Measurements from ENCODE around the gene GNAZ. TPM values are rescaled to one million over a fixed set of nuclear protein-coding genes. Genes with fewer than 3 reads are reported as not detected.

The GNAZ gene
- total RNA-seq, 1 donor from 2014 or later, result 1.1 TPM

DNA sequence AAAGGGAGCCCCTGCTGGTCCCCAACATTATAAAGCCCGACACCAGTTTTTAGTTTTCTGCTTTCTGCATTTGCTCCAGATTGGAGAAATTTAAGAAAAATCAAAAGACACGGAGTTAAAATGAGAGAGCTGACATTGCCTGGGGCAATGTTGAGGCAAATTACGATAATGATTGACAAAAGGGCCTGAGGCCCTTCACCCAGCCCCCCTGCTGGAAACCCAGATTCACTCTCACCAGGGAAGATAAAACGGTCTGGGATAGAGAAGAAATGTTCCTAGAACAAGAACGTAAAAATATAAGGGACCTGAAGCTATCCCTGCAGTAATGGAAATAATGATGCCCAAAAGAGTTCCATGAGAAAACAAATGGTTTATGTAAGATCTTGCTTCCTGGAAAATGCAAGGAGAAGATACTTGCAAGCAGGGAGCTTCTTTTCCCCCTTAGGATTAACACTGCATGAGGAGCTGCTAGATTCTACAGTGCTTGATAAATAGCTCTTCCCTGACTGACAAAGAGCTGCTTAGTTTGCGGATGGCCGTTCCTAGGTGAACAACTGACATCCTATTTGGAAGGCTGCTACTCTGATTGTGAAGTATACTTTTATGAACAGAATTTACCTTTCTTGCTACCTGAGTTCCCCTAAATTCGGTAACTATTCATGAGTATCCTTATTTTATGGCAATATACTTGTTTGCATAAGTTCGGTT is 40.6 kb upstream of the GNAZ start:
- Histone ChIP-seq H3K36me3 (ENCODE audit: insufficient read depth, low read length) (no peaks in the 10 kb centered on the region), H3K4me3 (ENCODE audit: insufficient read depth, low read depth, low read length) (no peak overlapping the region), H3K4me2 (ENCODE audit: low read length) (no peak overlapping the region), H3K27me3 (ENCODE audit: insufficient read depth, low read length) (peaks cover 5% of the 10 kb centered on the region), H3K9me3 (ENCODE audit: insufficient read depth, low read depth, low read length) (no peaks in the 10 kb centered on the region), H2AFZ (ENCODE audit: low read depth, low read length) (no peak overlapping the region), H3K4me1 (ENCODE audit: insufficient read depth, low read length) (no peaks in the 10 kb centered on the region), H4K20me1 (ENCODE audit: insufficient read depth, low read length) (no peaks in the 10 kb centered on the region), H3K9ac (ENCODE audit: low read length) (no peak overlapping the region), H3K79me2 (ENCODE audit: insufficient read depth, low read length) (no peaks in the 10 kb centered on the region), H3K27ac (ENCODE audit: low read depth, low read length) (no peak overlapping the region)
- no peaks in the 10 kb centered on the region for H3K36me3 Mint-ChIP-seq (ENCODE audit: low read depth, unreplicated experiment)
- H3K27me3 Mint-ChIP-seq (ENCODE audit: low read depth, unreplicated experiment), result peaks cover 30% of the 10 kb centered on the region
- DNase-seq (ENCODE audit: low read depth) (no peak), FAIRE-seq (no peak)
- no peak overlapping the region for H3K4me3 Mint-ChIP-seq (ENCODE audit: unreplicated experiment)
- TF ChIP-seq CTCF (IDR thresholded peaks at IDR 0.05; ENCODE audit: insufficient read depth, low read depth, low read length) (no peak), EZH2 (IDR thresholded peaks at IDR 0.05; ENCODE audit: insufficient read depth, low read length) (no peak)
- H3K9me3 Mint-ChIP-seq (ENCODE audit: unreplicated experiment), result no peaks in the 10 kb centered on the region
- no peak overlapping the region for H3K27ac Mint-ChIP-seq (ENCODE audit: unreplicated experiment)
- H3K4me1 Mint-ChIP-seq (ENCODE audit: low read depth, unreplicated experiment), result no peaks in the 10 kb centered on the region

DNA sequence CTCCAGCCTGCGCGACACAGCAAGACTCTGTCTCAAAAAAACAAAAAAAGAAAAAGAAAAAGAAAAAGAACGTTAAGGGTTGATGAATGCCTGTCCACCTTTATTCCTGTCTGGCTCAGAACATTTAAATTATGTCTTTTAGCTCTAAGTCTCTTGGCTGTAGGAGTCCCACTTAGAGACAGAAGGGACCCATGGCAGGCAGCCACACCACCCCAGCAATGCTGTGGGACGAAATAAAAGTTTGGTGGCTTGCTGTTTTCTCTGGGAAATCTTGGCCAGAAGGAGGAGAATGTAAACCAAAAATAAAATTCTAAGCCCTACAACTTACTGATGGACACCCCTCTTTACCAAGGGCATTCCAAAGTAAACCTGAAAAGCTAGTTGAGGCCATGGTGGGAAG is 38.9 kb upstream of the GNAZ start:
- Histone ChIP-seq H3K9me3 (ENCODE audit: insufficient read depth, low read depth, low read length) (no peaks in the 10 kb centered on the region), H3K4me1 (ENCODE audit: insufficient read depth, low read length) (no peaks in the 10 kb centered on the region), H3K36me3 (ENCODE audit: insufficient read depth, low read length) (no peaks in the 10 kb centered on the region), H3K4me2 (ENCODE audit: low read length) (no peak overlapping the region), H2AFZ (ENCODE audit: low read depth, low read length) (no peak overlapping the region), H4K20me1 (ENCODE audit: insufficient read depth, low read length) (no peaks in the 10 kb centered on the region), H3K79me2 (ENCODE audit: insufficient read depth, low read length) (no peaks in the 10 kb centered on the region), H3K27me3 (ENCODE audit: insufficient read depth, low read length) (peaks cover 5% of the 10 kb centered on the region), H3K9ac (ENCODE audit: low read length) (no peak overlapping the region), H3K4me3 (ENCODE audit: insufficient read depth, low read depth, low read length) (no peak overlapping the region), H3K27ac (ENCODE audit: low read depth, low read length) (no peak overlapping the region)
- Mint-ChIP-seq H3K4me3 (ENCODE audit: unreplicated experiment) (no peak overlapping the region), H3K27ac (ENCODE audit: unreplicated experiment) (no peak overlapping the region), H3K9me3 (ENCODE audit: unreplicated experiment) (no peaks in the 10 kb centered on the region), H3K27me3 (ENCODE audit: low read depth, unreplicated experiment) (peaks cover 32% of the 10 kb centered on the region), H3K4me1 (ENCODE audit: low read depth, unreplicated experiment) (no peaks in the 10 kb centered on the region), H3K36me3 (ENCODE audit: low read depth, unreplicated experiment) (no peaks in the 10 kb centered on the region)
- no peak for TF ChIP-seq CTCF (IDR thresholded peaks at IDR 0.05; ENCODE audit: insufficient read depth, low read depth, low read length)
- no peak for TF ChIP-seq EZH2 (IDR thresholded peaks at IDR 0.05; ENCODE audit: insufficient read depth, low read length)
- FAIRE-seq (no peak), DNase-seq (ENCODE audit: low read depth) (no peak)

DNA sequence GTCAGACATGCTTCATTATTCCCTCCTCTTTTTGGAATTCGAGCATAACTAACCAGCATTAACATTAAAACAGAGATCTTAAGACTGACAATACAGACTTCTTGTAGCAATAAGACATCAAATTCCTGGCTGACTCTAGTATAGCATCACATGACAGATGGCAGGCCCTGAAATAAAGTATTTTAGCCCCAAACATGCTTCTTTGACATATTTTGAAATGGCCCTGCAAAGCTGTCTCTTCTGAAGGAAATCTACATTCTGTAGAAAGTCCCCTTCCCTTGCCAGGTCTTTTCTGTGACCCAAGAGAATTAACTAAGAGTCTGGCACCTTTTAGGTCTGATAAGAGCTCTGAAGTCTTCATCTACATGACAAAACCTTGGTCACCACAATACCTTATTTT is 38.5 kb upstream of the GNAZ start:
- Mint-ChIP-seq H3K4me3 (ENCODE audit: unreplicated experiment) (no peak overlapping the region), H3K9me3 (ENCODE audit: unreplicated experiment) (no peaks in the 10 kb centered on the region), H3K4me1 (ENCODE audit: low read depth, unreplicated experiment) (no peaks in the 10 kb centered on the region), H3K27me3 (ENCODE audit: low read depth, unreplicated experiment) (peaks cover 31% of the 10 kb centered on the region), H3K36me3 (ENCODE audit: low read depth, unreplicated experiment) (no peaks in the 10 kb centered on the region), H3K27ac (ENCODE audit: unreplicated experiment) (no peak overlapping the region)
- no peak for TF ChIP-seq EZH2 (IDR thresholded peaks at IDR 0.05; ENCODE audit: insufficient read depth, low read length)
- TF ChIP-seq CTCF (IDR thresholded peaks at IDR 0.05; ENCODE audit: insufficient read depth, low read depth, low read length), result no peak
- Histone ChIP-seq H3K27me3 (ENCODE audit: insufficient read depth, low read length) (peaks cover 5% of the 10 kb centered on the region), H3K79me2 (ENCODE audit: insufficient read depth, low read length) (no peaks in the 10 kb centered on the region), H3K4me2 (ENCODE audit: low read length) (no peak overlapping the region), H3K36me3 (ENCODE audit: insufficient read depth, low read length) (no peaks in the 10 kb centered on the region), H3K9ac (ENCODE audit: low read length) (no peak overlapping the region), H3K4me3 (ENCODE audit: insufficient read depth, low read depth, low read length) (no peak overlapping the region), H3K27ac (ENCODE audit: low read depth, low read length) (no peak overlapping the region), H4K20me1 (ENCODE audit: insufficient read depth, low read length) (no peaks in the 10 kb centered on the region), H3K9me3 (ENCODE audit: insufficient read depth, low read depth, low read length) (no peaks in the 10 kb centered on the region), H2AFZ (ENCODE audit: low read depth, low read length) (no peak overlapping the region), H3K4me1 (ENCODE audit: insufficient read depth, low read length) (no peaks in the 10 kb centered on the region)
- DNase-seq (ENCODE audit: low read depth), result no peak
- FAIRE-seq, result no peak

Measured in astrocyte (in vitro differentiated cells and primary cell).